Measurements from ENCODE around the gene CFAP74.

The CFAP74 gene

DNA sequence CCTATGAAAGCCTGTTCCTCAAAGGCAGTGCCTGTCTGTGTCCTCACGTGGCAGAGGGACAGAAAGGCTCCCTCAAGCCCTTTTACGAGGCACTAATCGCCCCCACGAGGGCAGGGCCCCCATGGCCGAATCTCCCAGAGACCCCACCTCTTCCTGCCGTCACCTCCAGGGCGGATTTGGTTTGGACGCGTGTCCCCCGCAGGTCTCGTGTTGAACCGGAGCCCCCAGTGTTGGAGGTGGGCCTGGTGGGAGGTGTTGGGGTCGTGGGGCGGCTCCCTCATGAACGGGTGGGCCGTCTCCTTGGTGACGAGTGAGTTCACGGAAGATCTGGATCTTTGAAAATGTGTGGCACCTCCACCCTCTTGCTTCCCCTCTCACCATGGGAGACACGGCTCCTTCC, 27.6 kb downstream of the CFAP74 start:
- DNase-seq (ENCODE audit: low read depth, low spot score) = no peak
- Histone ChIP-seq H3K27ac (ENCODE audit: low read length) (no peak overlapping the region), H3K9me3 (ENCODE audit: control insufficient read depth, insufficient read depth, low read length) (no peaks in the 10 kb centered on the region), H3K36me3 (ENCODE audit: control insufficient read depth, insufficient read depth, low read length) (no peaks in the 10 kb centered on the region), H3K4me1 (ENCODE audit: control insufficient read depth, insufficient read depth, low read length) (peaks cover 4% of the 10 kb centered on the region; the same call in 1 of the 2 replicates), H3K4me3 (ENCODE audit: low read length) (no peak overlapping the region), H3K27me3 (ENCODE audit: control insufficient read depth, insufficient read depth, low read length) (no peaks in the 10 kb centered on the region)
- WGBS (ENCODE audit: insufficient coverage, insufficient read length) = no CpG with 5 or more reads among the region's 19 CpGs

DNA sequence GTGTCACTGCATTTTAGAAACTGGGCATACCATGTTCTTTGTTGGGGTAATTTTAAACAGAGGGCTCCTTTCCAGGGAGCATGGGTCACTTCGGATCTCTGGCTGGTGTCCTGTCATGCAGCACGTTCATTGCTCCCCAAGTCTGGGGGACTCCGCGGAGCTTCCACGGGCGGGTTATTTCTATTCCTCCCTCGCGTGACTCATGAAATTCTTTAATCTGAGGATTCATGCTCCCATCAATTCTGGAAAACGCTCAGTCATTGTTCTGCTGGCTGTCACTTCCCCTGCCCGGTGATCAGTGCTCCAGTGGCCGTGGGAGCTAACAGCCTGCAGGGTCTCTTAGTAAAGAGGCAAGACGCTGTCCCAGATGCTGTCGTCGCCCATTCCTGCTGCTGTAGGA, 28.1 kb downstream of the CFAP74 start:
- Histone ChIP-seq H3K9me3 (ENCODE audit: control insufficient read depth, insufficient read depth, low read length) (no peaks in the 10 kb centered on the region), H3K36me3 (ENCODE audit: control insufficient read depth, insufficient read depth, low read length) (no peaks in the 10 kb centered on the region; the same call in 1 of the 2 replicates), H3K4me1 (ENCODE audit: control insufficient read depth, insufficient read depth, low read length) (peaks cover 4% of the 10 kb centered on the region; the same call in 1 of the 2 replicates), H3K4me3 (ENCODE audit: low read length) (no peak overlapping the region), H3K27ac (ENCODE audit: low read length) (no peak overlapping the region), H3K27me3 (ENCODE audit: control insufficient read depth, insufficient read depth, low read length) (no peaks in the 10 kb centered on the region)
- no CpG with 5 or more reads among the region's 14 CpGs for WGBS (ENCODE audit: insufficient coverage, insufficient read length)
- no peak for DNase-seq (ENCODE audit: low read depth, low spot score)

GRCh38 chr1:1974834-1975233, 28.8 kb downstream of the CFAP74 start:
- Histone ChIP-seq H3K36me3 (ENCODE audit: control insufficient read depth, insufficient read depth, low read length) (no peaks in the 10 kb centered on the region; the same call in 1 of the 2 replicates), H3K27me3 (ENCODE audit: control insufficient read depth, insufficient read depth, low read length) (no peaks in the 10 kb centered on the region), H3K4me1 (ENCODE audit: control insufficient read depth, insufficient read depth, low read length) (peaks cover 4% of the 10 kb centered on the region; the same call in 1 of the 2 replicates), H3K27ac (ENCODE audit: low read length) (no peak overlapping the region), H3K9me3 (ENCODE audit: control insufficient read depth, insufficient read depth, low read length) (no peaks in the 10 kb centered on the region), H3K4me3 (ENCODE audit: low read length) (no peak overlapping the region)
- no CpG with 5 or more reads among the region's 22 CpGs for WGBS (ENCODE audit: insufficient coverage, insufficient read length)
- no peak for DNase-seq (ENCODE audit: low read depth, low spot score)

DNA sequence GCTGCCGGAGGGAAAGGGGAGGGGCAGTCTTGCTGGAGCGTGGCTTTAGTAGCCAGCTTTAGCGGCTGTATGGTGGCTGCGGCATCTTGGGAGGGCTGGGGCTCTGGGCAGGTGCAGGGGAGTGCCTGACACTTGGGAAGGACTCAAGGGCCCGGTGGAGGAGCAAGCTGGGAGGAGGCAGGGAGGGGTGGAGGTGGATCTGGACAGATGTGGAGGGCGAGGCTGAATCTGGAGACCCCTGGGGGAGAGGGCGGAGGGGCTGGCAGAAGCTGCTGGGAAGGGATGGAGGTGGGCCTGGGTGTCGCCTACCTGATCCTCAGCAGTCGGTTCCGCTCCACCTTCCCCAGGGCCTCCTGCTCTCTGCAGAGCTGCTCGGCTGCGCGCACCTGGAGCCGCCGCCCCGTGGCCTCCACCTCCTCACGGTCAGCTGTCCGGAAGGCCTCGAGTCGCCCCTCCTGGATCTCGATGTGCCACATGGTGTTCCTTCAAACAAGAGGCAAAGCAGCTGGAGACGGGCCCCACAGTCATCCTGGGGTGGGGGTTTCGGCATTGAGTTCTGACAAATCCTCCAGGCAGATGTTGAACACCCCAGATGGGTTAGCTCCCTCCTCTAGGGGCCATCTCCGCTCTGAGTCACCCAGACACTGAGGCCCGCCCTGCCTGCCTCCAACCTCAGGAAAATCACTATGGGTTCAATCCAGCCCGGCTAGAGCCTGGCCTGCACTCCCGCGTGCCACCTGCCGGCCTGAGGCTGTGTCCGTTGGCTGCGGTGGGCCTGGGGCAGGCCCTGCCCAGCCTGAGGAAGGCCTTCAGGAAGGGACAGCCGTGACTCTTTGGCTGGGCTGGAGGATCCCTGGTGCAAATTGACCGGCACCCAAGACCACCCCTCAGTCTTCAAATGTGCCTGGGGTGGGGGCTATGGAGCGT, 29.6 kb downstream of the CFAP74 start:
- no peaks in the 10 kb centered on the region for H3K27me3 ChIP-seq (ENCODE audit: control insufficient read depth, insufficient read depth, low read length)
- H3K27ac ChIP-seq (ENCODE audit: low read length) = no peak overlapping the region
- no peaks in the 10 kb centered on the region; the same call in 1 of the 2 replicates for H3K36me3 ChIP-seq (ENCODE audit: control insufficient read depth, insufficient read depth, low read length)
- no peaks in the 10 kb centered on the region for H3K9me3 ChIP-seq (ENCODE audit: control insufficient read depth, insufficient read depth, low read length)
- DNase-seq (ENCODE audit: low read depth, low spot score) = no peak
- no peak overlapping the region for H3K4me3 ChIP-seq (ENCODE audit: low read length)
- H3K4me1 ChIP-seq (ENCODE audit: control insufficient read depth, insufficient read depth, low read length) = peaks cover 4% of the 10 kb centered on the region; the same call in 1 of the 2 replicates
- WGBS (ENCODE audit: insufficient coverage, insufficient read length) = no CpG with 5 or more reads among the region's 34 CpGs

GRCh38 chr1:1972976-1973715, 30.4 kb downstream of the CFAP74 start:
- Histone ChIP-seq H3K27me3 (ENCODE audit: control insufficient read depth, insufficient read depth, low read length) (no peaks in the 10 kb centered on the region), H3K36me3 (ENCODE audit: control insufficient read depth, insufficient read depth, low read length) (no peaks in the 10 kb centered on the region; the same call in 1 of the 2 replicates), H3K4me1 (ENCODE audit: control insufficient read depth, insufficient read depth, low read length) (peaks cover 4% of the 10 kb centered on the region; the same call in 1 of the 2 replicates), H3K4me3 (ENCODE audit: low read length) (no peak overlapping the region), H3K9me3 (ENCODE audit: control insufficient read depth, insufficient read depth, low read length) (no peaks in the 10 kb centered on the region), H3K27ac (ENCODE audit: low read length) (no peak overlapping the region)
- no peak for DNase-seq (ENCODE audit: low read depth, low spot score)
- WGBS (ENCODE audit: insufficient coverage, insufficient read length) = no CpG with 5 or more reads among the region's 22 CpGs

- Histone ChIP-seq H3K27ac (ENCODE audit: low read length) (no peak overlapping the region), H3K4me1 (ENCODE audit: control insufficient read depth, insufficient read depth, low read length) (peaks cover 4% of the 10 kb centered on the region; the same call in 1 of the 2 replicates), H3K9me3 (ENCODE audit: control insufficient read depth, insufficient read depth, low read length) (no peaks in the 10 kb centered on the region), H3K27me3 (ENCODE audit: control insufficient read depth, insufficient read depth, low read length) (no peaks in the 10 kb centered on the region), H3K4me3 (ENCODE audit: low read length) (no peak overlapping the region), H3K36me3 (ENCODE audit: control insufficient read depth, insufficient read depth, low read length) (no peaks in the 10 kb centered on the region; the same call in 1 of the 2 replicates)
- no CpG with 5 or more reads among the region's 21 CpGs for WGBS (ENCODE audit: insufficient coverage, insufficient read length)
- no peak for DNase-seq (ENCODE audit: low read depth, low spot score)
These were observed 31.9 kb downstream of the CFAP74 start for GRCh38 chr1:1971688-1972087.

- H3K36me3 ChIP-seq (ENCODE audit: control insufficient read depth, insufficient read depth, low read length) = no peaks in the 10 kb centered on the region; the same call in 1 of the 2 replicates
- no peak overlapping the region for H3K4me3 ChIP-seq (ENCODE audit: low read length)
- no peaks in the 10 kb centered on the region for H3K9me3 ChIP-seq (ENCODE audit: control insufficient read depth, insufficient read depth, low read length)
- H3K27me3 ChIP-seq (ENCODE audit: control insufficient read depth, insufficient read depth, low read length) = no peaks in the 10 kb centered on the region
- no CpG with 5 or more reads among the region's 17 CpGs for WGBS (ENCODE audit: insufficient coverage, insufficient read length)
- DNase-seq (ENCODE audit: low read depth, low spot score) = no peak
- no peak overlapping the region for H3K27ac ChIP-seq (ENCODE audit: low read length)
- peaks cover 4% of the 10 kb centered on the region; the same call in 1 of the 2 replicates for H3K4me1 ChIP-seq (ENCODE audit: control insufficient read depth, insufficient read depth, low read length)
These were observed 32.6 kb downstream of the CFAP74 start for GRCh38 chr1:1971017-1971416.

GRCh38 chr1:1969953-1970716, 33.5 kb downstream of the CFAP74 start:
- no peaks in the 10 kb centered on the region; the same call in 1 of the 2 replicates for H3K36me3 ChIP-seq (ENCODE audit: control insufficient read depth, insufficient read depth, low read length)
- H3K4me1 ChIP-seq (ENCODE audit: control insufficient read depth, insufficient read depth, low read length) = peaks cover 4% of the 10 kb centered on the region; the same call in 1 of the 2 replicates
- no CpG with 5 or more reads among the region's 29 CpGs for WGBS (ENCODE audit: insufficient coverage, insufficient read length)
- H3K27me3 ChIP-seq (ENCODE audit: control insufficient read depth, insufficient read depth, low read length) = no peaks in the 10 kb centered on the region
- no peak overlapping the region for H3K27ac ChIP-seq (ENCODE audit: low read length)
- H3K9me3 ChIP-seq (ENCODE audit: control insufficient read depth, insufficient read depth, low read length) = no peaks in the 10 kb centered on the region
- no peak for DNase-seq (ENCODE audit: low read depth, low spot score)
- no peak overlapping the region for H3K4me3 ChIP-seq (ENCODE audit: low read length)

GRCh38 chr1:1969505-1969900, 34.1 kb downstream of the CFAP74 start:
- H3K4me3 ChIP-seq (ENCODE audit: low read length) = no peak overlapping the region
- no peaks in the 10 kb centered on the region for H3K9me3 ChIP-seq (ENCODE audit: control insufficient read depth, insufficient read depth, low read length)
- no peak overlapping the region for H3K27ac ChIP-seq (ENCODE audit: low read length)
- H3K4me1 ChIP-seq (ENCODE audit: control insufficient read depth, insufficient read depth, low read length) = peaks cover 4% of the 10 kb centered on the region; the same call in 1 of the 2 replicates
- WGBS (ENCODE audit: insufficient coverage, insufficient read length) = no CpG with 5 or more reads among the region's 10 CpGs
- no peak for DNase-seq (ENCODE audit: low read depth, low spot score)
- H3K27me3 ChIP-seq (ENCODE audit: control insufficient read depth, insufficient read depth, low read length) = no peaks in the 10 kb centered on the region
- no peaks in the 10 kb centered on the region; the same call in 1 of the 2 replicates for H3K36me3 ChIP-seq (ENCODE audit: control insufficient read depth, insufficient read depth, low read length)
